Spinal cord (tissue), 10 donors: ENCODE data around the gene MRPS10. TPM values are rescaled to one million over a fixed set of nuclear protein-coding genes. Genes with fewer than 3 reads are reported as not detected.

ENCODE experiments used
- DNase-seq, 6 donors: peaks; one replicate each; pipeline versions ENCODE4 v3.0.0 to v3.0.0-alpha.2; 2013 to 2015; ENCODE audit warnings: low spot score in 6 of 6, low read depth in 4 of 6
- H3K27ac ChIP-seq: one replicate; pipeline ENCODE4 v1.5.1; 2013; ENCODE audit warnings: low read depth, low read length, control low read depth
- H3K27me3 ChIP-seq: one replicate; pipeline ENCODE4 v1.6.1; 2013; ENCODE audit warnings: low read length; ENCODE audit not compliant: control insufficient read depth, insufficient read depth
- H3K36me3 ChIP-seq: one replicate; pipeline ENCODE4 v1.6.1; 2013; ENCODE audit warnings: low read length; ENCODE audit not compliant: control insufficient read depth, insufficient read depth
- H3K4me1 ChIP-seq: one replicate; pipeline ENCODE4 v1.6.1; 2013; ENCODE audit warnings: low read length; ENCODE audit not compliant: control insufficient read depth, insufficient read depth
- H3K4me3 ChIP-seq: one replicate; pipeline ENCODE4 v1.5.1; 2013; ENCODE audit warnings: low read depth, low read length, control low read depth
- H3K9me3 ChIP-seq: one replicate; pipeline ENCODE4 v1.6.1; 2013; ENCODE audit warnings: low read length; ENCODE audit not compliant: control insufficient read depth, insufficient read depth
- WGBS: methylation state at CpG from one replicate; pipeline ENCODE4 v1.1.5; 2013; ENCODE audit warnings: missing lambda C conversion rate; ENCODE audit not compliant: insufficient coverage; 5-methylcytosine and 5-hydroxymethylcytosine counted together
- polyA plus RNA-seq, 2 donors: library from polyadenylated mRNA; unstranded; fragments of 120-200 nt; gene quantifications; one replicate each; pipeline ENCODE4 v1.2.1, GENCODE V29; 2013; ENCODE audit not compliant: insufficient read length in 2 of 2
- total RNA-seq, 2 donors: library from RNA; depleted of rRNA in 1 of 2; stranded (reverse); fragments of 120-200 nt in 1 of 2; fragments of >200 nt in 1 of 2; gene quantifications; one replicate each; pipeline versions ENCODE4 v1.2.3 to v1.2.4, GENCODE V29; 2013 to 2014
- donor health status: healthy.

MRPS10 gene
- total and polyA plus RNA-seq, 4 donors, result 28.8 to 45.3 (median 30.0) TPM

DNA sequence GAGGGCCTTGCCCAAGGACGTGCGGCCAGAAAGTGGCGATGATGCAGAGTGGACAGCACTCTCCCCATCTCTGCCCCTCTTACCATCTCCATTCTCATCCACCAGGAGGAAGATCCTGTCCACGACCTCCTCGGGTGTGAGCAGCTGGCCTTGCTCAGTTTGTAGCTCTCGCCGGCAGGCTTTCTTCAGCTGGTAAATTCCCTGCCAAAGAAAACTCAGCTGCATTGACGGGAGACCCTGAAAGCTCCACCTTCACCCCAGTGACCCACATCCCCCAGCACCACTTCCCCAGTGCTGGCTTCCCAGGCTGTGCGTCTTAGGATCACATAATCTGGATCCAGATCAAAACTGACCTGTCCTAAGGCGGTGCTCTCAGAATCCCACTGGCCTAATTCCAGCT lies 32.1 kb downstream of the MRPS10 start:
- Histone ChIP-seq H3K27ac (no peak overlapping the region), H3K9me3 (no peaks in the 10 kb centered on the region), H3K36me3 (peaks cover 4% of the 10 kb centered on the region), H3K27me3 (no peaks in the 10 kb centered on the region), H3K4me3 (no peak overlapping the region), H3K4me1 (no peaks in the 10 kb centered on the region)
- WGBS, result 51% methylated on average over 10 of the region's 10 CpGs
- DNase-seq, result peak in 1 of 6 donors; percentile 39

DNA sequence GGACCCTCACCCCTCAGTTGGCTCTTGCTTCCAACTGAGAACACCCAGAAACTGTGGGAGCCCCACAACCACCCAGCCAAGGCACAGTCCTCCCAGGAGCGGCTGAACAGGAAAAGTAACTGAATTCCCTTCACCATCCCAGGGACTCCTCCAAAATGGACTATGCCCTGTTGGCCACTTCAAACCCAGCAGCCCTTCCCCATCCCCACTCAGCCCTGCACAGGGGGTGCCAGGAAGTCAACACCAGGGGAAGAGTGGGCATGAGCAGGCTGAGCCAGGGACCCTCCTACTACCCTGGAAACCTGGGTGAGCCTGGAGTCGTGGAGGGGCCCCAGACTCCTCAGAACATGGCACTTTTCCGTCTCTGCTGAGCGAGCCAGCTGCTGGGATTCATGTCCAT lies 33.2 kb downstream of the MRPS10 start:
- H3K27me3 ChIP-seq, result no peaks in the 10 kb centered on the region
- H3K9me3 ChIP-seq, result no peaks in the 10 kb centered on the region
- WGBS, result 86% methylated on average over 2 of the region's 4 CpGs
- H3K27ac ChIP-seq, result no peak overlapping the region
- H3K36me3 ChIP-seq, result peaks cover 4% of the 10 kb centered on the region
- H3K4me1 ChIP-seq, result no peaks in the 10 kb centered on the region
- H3K4me3 ChIP-seq, result no peak overlapping the region
- no peak for DNase-seq

DNA sequence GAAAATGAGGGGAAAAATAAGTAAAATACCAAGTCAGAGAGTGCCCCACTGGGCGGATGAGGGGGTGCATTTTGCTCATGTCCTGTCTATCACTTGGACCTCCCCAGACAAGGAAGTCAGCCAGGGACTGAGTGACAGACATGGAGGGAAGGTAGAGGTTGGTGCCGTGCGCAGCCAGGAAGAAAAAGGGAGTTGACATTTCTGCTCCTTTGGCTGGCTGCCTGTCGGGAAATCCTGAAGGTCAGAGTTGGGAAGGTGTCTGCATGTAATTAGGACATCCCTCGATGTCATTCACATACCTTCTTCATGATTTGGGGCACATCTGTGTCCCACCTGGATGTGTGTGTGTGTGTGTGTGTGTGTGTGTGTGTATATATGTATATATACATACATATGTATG lies 35.6 kb downstream of the MRPS10 start:
- H3K9me3 ChIP-seq, result no peaks in the 10 kb centered on the region
- DNase-seq, result no peak
- H3K27ac ChIP-seq, result no peak overlapping the region
- H3K27me3 ChIP-seq, result no peaks in the 10 kb centered on the region
- H3K4me1 ChIP-seq, result peaks cover 16% of the 10 kb centered on the region
- H3K4me3 ChIP-seq, result no peak overlapping the region
- H3K36me3 ChIP-seq, result peaks cover 8% of the 10 kb centered on the region
- 80% methylated on average over 1 of the region's 5 CpGs for WGBS

DNA sequence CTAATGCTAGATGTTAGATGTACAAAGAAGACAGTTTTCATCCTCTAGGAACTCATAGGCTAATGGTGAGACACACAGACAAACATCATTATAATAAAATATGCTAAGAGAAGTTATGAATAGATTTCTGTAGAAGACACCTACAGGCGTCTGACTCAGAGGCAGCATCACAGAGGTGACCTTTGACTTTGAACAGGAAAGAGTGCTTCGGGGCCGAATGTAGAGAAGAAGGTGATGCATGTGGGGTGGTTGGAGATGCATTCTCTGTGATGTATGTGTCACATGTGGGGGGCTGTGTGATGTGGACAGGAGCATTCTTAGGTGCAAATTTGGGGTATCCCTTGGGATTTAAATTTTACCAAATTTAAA lies 37.7 kb downstream of the MRPS10 start:
- Histone ChIP-seq H3K36me3 (peaks cover 8% of the 10 kb centered on the region), H3K4me3 (no peak overlapping the region), H3K9me3 (no peaks in the 10 kb centered on the region), H3K4me1 (peaks cover 16% of the 10 kb centered on the region), H3K27me3 (no peaks in the 10 kb centered on the region), H3K27ac (no peak overlapping the region)
- DNase-seq, result no peak
- WGBS, result 84% methylated on average over 3 of the region's 3 CpGs

DNA sequence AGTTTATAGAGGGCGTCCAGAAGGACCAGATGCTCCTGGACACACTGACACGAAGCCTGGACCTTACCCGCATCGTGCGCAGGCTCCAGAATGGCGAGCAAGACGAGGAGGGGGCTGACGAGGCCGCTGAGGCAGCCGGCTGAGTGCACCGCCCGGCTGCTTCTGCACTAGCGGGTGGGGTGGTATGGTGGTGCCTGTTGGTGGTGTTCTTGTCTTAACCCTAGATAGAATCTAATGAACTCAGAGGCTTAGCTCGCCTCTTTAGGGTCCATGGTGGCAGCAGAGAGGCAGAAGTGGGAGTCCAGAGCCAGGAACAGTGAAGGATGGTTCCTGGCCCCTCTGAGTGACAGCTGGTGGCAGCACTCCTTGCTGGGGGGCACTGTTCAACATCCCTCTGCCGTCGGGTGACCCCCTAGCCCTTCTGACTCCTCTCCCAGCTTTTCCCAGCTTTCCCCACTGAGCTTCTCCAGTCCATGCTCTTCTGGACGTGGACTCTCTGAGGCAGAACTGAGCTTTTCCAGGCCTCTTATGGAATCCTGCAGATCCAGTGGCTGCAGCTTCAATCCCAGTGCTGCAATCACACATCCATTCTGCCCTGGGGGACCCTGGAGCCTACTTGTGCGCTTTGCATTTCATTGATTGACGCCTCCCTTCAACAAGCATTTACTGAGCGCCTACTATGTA lies 38.3 kb downstream of the MRPS10 start:
- Histone ChIP-seq H3K9me3 (no peaks in the 10 kb centered on the region), H3K27ac (no peak overlapping the region), H3K4me3 (no peak overlapping the region), H3K4me1 (peaks cover 16% of the 10 kb centered on the region), H3K27me3 (no peaks in the 10 kb centered on the region), H3K36me3 (peaks cover 4% of the 10 kb centered on the region)
- no peak for DNase-seq
- 91% methylated on average over 17 of the region's 20 CpGs for WGBS

DNA sequence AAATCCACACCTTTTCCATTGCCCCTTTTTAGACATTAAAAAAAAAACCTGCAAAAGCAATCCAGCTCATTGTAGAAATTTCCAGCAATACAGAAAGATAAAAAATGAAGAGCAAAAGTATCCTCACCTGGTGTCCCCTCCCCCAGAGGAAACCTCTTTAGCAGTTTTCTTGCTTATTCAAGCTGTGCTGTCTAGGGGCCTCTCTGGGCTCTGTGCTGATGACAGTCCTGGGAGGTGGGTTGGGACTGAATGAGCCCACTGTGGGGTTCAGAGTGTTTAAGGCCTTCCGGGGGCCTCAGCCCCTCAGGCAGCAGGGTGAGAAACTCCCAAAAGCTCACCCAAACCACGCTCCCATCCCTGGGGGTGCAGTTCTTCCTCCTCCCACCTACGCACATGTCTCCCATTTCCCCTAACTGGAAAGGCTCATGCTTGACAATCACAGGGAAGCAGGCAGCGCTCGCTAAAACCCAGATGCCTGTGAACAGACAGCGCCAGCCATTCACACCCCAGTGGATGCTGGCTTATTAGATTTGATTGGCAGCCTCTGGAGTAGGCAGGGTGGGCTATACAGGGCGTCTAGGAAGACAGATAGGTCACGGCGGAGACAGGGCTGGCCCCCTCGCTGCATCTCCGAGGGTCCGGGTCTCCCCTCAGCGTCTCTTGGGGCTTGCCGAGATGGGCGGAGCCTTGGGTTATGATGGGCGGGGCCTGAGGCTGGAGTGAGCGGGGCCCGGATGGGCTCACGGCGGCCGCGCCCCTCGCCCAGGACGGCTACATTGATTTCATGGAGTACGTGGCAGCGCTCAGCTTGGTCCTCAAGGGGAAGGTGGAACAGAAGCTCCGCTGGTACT lies 39.9 kb downstream of the MRPS10 start:
- Histone ChIP-seq H3K36me3 (peaks cover 4% of the 10 kb centered on the region), H3K27me3 (no peaks in the 10 kb centered on the region), H3K4me1 (peaks cover 16% of the 10 kb centered on the region), H3K4me3 (peak overlapping the region; percentile 26), H3K27ac (no peak overlapping the region), H3K9me3 (no peaks in the 10 kb centered on the region)
- 3% methylated on average over 25 of the region's 27 CpGs for WGBS
- peak in 4 of 6 donors; percentile 11 to 83 (median 45) for DNase-seq

DNA sequence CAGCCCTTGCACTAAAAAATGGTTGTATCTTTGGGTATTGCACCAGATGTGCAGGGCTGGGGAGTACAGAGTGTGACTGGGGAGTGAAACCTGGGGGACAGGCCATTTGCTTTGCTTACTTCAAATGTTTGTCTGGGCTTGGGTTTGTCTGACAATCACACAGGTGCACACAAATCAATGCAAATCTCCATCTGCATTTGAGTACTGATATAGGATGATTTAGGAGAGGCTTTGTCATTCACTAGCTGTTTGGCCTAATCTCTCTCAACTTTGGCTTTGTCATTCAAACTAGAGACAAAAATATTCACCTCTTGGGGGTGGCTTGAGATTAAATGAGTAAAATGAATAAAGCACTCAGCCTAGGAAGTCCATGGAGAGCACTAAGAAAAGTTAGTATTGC lies 40.7 kb downstream of the MRPS10 start:
- DNase-seq, result no peak
- Histone ChIP-seq H3K36me3 (peaks cover 4% of the 10 kb centered on the region), H3K9me3 (no peaks in the 10 kb centered on the region), H3K27ac (no peak overlapping the region), H3K27me3 (no peaks in the 10 kb centered on the region), H3K4me3 (no peak overlapping the region), H3K4me1 (peaks cover 16% of the 10 kb centered on the region)

DNA sequence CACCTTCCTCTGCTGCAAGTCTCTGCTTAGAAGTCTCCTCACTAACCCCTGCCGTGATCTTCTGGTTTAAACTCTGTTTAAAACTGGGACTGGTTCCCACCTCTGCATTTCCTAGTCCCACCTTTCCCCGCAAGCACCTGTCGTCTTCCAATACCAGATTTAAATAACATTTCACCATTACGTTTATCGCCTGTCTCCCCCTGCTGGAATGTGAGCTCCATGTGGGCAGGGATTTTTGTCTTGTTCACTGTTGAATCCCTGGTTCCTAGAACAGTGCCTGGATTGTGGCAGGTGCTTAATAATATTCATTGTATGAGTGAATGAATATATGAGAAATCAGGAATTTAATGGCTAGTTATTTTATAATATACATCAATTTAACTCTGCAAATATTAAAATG lies 41.8 kb downstream of the MRPS10 start:
- H3K4me3 ChIP-seq, result no peak overlapping the region
- H3K27me3 ChIP-seq, result no peaks in the 10 kb centered on the region
- H3K4me1 ChIP-seq, result peaks cover 16% of the 10 kb centered on the region
- WGBS, result 80% methylated on average over 2 of the region's 5 CpGs
- H3K27ac ChIP-seq, result no peak overlapping the region
- no peak for DNase-seq
- H3K36me3 ChIP-seq, result peaks cover 4% of the 10 kb centered on the region
- H3K9me3 ChIP-seq, result no peaks in the 10 kb centered on the region

DNA sequence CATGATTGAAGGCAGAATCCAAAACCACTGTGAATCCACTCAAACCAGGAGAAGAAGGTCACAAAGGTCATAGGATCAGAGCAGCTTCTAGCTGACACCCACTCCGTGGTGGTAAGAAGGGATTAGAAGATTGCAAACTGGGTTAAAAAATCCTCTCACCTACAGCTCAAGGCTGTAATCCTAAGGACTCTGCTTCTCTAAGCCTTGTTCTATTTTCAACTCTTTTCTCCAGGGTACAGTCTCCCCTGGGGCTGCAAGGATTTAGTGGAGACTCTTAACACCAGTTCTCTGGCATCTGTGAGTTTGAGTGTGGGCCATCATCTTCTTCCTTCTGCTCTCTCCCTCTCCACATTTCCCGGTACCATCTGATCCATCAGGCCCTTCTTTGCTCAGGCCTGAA lies 44.6 kb downstream of the MRPS10 start, which contains the start of gene GUCA1A:
Gene GUCA1A, plus strand, starts transcription at position 264 of the 400 bp plus-strand sequence. CDS start 250 bp downstream, outside the sequence.
- no peak for DNase-seq
- H3K4me3 ChIP-seq, result no peak within 1 kb of the TSS
- H3K9me3 ChIP-seq, result no peaks in the 10 kb centered on the region
- H3K4me1 ChIP-seq, result peaks cover 6% of the 10 kb centered on the region
- H3K27me3 ChIP-seq, result no peaks in the 10 kb centered on the region
- 86% methylated on average over 1 of the region's 2 CpGs for WGBS
- H3K27ac ChIP-seq, result no peak within 1 kb of the TSS
- no peaks in the 10 kb centered on the region for H3K36me3 ChIP-seq
